Activated gamma-delta T cell treated with anti-CD3 and anti-CD28 coated beads, Interleukin-2, amount 50 U/mL, for 16 hours (primary cell): Measurements from ENCODE around the gene IZUMO1R.
"Not testable (repeated sequence)": the region's sequence is repeated elsewhere in the genome, so short reads cannot be mapped to it uniquely, and the experiment has no call there.

Experiments
- DNase-seq: peaks from one replicate; pipeline ENCODE4 v3.0.0-alpha.2; 2020; ENCODE audit warnings: low read depth

The IZUMO1R gene

DNA sequence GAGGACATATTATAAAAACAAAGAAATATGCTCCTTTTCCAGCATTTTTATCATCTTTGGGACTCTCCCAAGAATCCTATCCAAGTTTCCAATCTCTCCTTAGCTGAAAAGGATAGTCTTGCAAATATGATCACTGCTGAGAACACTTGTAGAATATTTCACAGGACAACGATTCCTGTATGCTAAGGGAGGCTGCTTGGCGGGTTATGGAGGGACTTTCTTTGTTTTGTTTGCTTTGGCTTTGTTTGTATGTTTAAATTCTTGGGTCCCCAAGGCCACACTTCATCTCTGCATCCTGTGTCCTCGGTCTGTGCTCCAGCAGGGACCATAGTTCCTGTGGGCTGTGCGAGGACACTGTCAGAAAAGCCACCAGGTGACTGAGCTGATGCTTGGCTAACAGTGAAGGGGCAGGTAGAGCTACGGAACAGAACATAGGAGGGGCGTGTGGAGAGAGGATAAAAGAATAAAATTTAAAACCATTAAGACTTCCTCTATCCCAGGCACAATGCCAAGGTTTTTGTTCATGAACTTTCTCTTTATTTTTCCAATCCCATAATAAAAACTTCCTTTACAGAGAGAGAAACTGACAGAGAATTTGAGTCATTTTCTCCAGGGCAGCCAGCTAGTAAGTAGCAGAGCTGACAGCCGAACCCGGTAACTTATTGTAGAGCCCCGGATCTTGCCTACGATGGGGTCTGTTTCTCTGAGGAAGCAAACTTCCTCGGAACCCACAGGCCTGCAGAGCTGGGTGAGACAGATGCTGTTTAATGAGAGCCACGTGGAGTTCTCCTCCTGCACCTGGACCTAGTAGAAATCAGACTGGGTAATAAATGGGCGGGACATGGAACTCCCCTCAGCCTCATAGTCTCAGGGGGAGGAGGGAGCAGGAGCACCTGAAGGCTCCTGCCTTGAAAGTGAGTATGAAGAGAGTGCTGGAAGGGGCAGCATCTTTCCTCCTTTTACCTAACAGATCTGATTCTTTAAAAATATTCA is at the start of gene IZUMO1R:
TSS of gene IZUMO1R (plus strand) at position 615 of the 993 bp plus-strand sequence. CDS start 1,057 bp downstream, outside the sequence.
- no peak for DNase-seq

DNA sequence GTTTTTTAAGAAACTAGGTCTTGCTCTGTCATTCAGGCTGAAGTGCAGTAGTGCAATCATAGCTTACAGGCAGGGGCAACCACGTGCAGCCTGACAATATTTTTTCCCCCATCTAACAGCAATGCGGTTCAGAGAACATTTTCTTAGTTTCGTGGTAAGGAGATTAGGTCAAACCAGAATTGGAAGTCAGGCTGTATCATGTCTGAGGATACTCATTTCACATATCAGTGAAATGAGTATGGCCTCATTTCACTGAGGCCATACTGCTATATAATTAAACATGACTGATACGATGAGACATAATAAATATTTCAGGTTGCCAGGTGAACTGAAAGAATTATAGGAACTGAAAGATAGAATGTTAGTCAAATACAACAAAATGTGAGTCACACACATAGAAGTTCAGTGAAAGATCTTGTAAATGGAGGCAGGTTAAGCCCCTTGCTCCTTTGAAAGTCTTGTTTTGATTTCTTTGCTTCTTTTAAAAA is 32.5 kb upstream of the IZUMO1R start:
- DNase-seq, result no peak

DNA sequence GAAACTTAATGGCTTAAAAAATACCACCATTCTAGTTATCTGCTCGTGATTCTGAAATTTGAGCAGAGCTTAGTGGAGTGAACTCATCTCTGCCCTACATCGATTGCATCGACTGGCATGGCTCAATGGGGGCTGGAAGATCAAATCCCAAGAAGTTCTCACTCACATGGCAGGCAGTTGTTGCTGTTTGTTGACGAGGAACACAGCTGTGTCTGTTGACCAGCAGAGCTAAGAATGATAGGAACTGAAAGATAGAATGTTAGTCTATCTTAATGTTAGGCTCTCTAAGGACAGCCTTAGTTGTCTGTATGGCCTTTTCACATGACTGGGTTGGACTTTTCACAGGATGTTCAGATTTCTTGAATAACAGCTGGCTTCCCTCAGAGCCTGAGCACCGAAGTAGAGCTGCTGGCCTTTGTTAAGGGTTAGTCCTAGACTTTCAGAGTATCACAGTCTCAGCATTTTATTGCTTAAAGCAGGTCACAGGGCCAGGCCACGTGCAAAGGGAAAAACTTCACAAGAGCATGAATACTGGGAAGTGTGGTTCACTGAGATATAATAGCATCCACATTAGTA is 31.6 kb upstream of the IZUMO1R start:
- no peak for DNase-seq

DNA sequence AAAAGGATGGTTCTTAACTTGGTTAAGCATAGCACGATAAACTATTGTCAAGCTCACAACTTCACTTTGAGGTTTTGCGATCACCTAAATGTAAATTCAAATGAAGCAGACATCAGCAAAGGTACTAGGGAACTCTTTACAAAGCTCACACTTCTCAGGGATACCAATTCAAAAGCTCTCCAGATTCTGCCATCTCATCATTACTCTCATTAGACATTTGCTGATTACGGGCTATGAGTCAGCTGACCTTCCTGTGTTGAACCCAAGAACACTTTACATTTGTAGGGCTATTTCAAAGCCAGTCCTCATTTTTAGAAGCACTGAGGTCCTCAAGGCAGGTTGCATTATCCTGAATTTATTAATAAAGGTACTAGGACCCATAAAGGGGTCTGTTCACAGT is 28.4 kb upstream of the IZUMO1R start:
- DNase-seq, result no peak

DNA sequence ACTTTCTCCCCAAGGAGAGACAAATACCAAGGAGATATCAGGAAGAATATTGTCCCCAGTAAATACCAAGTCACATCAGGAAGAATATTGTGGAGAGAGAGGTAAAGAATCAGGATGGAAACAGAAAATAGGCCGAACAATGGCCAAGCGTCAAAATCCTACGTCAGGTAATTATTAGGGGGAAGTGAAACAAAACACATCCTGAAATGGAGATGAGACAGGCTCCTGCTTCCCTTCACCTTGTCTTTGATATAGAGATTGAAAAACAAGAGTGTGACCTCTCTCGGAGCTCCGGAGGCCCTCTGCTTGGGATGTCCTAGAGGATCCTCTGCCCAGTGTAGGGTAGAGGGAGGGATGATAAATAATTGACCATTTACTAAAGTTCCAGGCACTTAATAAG is 27.4 kb upstream of the IZUMO1R start:
- DNase-seq, result no peak

DNA sequence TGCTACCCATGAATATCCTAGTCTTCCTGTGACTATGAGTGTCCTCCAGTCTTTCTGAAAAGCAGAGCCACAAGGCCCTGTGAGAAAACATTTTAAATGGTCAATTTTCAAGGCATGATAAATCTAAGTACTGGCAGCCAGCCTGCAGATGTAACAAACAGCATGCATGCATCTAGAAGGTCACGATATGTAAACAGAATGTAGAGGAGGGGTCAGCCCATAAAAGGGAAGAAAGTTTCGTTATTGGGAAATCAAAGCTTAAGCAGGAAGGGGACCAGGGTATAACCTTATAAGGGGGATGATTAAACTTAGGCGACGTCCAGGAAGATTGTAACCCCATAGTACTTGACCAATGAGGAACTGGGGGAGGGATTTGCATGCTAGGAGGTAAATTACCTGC is 26.2 kb upstream of the IZUMO1R start:
- not testable (repeated sequence) for DNase-seq

DNA sequence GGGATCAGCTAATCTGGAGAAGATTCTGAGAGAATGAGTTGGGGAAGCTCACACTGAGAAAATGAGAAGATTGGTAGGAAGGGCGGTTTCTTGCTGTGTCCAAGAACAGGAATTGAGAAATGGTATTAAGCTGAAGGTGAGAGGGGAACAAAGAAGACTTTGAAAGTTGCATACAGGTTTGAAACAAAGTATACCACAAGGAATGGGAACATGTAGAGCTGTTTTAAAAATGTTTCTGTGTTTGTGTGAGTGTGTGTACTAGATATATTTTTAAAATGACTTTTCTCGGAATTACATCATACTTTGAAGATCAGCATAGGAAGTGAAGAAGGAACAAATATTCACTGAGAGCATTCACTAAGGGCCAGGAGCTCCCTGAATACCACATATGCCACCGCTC is 24.4 kb upstream of the IZUMO1R start:
- DNase-seq, result no peak

DNA sequence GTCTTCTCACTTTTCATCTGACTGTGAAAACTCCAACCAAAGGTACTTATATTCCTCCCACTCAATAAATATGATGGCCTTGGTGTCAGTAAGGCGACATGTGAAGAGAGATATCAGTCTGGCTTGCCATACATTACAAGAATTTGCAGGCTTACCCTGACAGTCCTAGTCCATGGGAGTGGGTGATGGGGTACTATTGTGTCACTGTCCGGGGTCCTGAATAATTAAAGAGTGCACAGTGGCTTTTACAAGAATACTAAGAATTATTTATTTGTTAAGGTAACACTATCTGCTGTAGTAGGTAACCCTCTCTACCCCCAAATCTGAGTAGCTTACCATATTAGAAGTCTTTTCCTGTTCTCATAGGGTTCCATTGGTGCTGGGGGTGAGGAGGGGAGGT is 23.1 kb upstream of the IZUMO1R start:
- DNase-seq, result no peak

DNA sequence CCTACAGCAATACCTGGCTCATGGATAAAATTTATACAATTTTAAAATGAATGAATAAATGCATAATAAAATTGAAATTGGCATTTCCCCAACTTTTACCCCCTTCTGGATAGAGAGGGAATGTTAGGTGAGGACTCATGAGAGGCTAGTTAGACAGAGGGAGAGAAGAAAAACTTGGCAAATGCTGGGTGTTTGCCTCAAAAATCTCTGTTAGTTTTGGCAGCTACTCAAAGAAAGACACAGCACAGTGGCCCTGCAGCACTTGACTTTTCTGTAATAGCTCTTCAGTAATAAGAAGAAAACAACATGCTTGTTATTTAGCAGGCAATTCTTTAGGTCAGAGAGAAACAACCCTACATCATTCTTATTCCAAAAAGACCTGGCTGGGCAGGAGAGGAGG is 20.7 kb upstream of the IZUMO1R start:
- DNase-seq, result no peak

DNA sequence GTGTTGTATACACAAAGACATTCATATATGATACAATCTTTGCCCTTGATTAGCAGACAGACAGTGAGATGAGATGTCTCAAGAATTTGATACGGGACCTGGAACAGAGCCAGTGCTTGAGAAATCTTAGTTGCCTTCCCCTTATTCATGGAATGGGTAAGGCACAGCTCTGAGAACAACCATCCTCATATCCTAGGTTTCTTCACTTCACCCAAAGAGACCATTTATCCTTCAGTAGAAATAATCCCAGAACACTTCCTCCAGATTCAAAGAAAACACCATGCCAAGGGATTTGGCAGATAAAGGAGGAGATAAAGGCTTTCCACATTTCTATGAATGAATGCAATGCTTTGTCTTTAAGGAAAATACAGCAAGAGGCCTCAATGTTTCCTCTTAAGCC is 8.8 kb upstream of the IZUMO1R start:
- DNase-seq, result no peak

DNA sequence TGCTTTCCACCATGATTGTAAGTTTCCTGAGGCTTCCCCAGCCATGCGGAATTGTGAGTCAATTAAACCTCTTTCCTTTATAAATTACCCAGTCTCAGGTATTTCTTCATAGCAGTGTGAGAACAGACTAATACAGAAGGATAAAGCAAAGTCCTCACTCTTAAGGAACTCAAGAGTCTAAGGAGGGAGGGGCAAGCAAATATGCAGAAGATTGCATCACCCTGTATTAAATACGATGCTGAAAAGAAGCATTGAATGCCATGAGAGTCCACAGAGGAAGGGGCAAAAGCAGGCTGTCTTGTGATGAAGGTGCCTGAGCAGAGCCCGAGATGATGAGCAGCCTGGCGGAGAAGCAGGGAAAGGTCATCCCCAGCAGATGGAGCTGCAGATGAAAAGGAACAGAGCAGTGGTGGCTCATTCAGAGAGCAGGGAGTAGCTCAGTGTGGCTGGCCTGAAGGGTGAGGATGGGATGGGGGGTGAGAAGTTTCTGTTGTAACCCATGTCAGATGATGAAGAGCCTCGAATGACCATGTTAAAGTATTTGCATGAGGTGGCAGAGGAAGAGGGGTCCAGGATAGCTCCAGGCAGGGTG is 6.3 kb upstream of the IZUMO1R start:
- no peak for DNase-seq

DNA sequence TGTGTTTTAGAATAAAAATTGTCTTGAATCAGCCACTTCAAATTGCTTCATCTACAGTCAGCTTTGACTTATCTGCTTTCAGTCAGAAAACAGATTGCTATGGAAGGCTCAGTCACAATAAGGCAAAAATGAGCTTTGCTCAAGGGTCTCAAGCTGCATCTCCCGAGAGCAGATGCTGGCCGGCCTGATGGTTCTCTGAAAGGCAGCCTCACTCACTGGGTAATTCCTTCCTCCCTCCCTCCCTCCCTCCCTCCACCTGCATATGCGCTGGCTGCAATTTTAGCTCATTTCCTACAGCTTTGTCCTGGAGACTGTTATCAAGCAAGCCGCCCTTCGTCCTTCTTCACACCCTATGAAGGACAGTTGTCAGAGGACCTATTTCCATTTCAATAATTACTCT is 1.6 kb upstream of the IZUMO1R start:
- no peak for DNase-seq

DNA sequence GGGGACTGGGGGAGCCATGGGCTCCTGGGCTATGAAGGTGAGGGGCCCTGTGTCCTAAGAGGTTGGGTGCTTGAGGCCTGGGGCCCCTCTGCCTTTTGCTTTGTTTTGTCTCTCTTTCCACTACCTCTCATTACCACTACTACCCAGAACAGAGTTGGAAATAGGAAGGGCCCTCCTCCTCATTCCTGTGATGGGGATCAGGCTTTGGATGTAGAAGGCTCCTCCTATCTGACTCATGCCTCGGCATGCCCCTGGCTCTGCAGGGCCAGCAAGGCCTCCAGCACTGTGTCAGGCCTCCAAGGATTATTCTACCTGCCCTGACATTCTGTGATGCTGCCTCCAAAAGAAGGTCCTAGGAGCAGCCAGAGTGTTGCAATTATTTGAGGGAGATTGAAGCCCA is 766 bp downstream of the IZUMO1R start:
- no peak for DNase-seq

DNA sequence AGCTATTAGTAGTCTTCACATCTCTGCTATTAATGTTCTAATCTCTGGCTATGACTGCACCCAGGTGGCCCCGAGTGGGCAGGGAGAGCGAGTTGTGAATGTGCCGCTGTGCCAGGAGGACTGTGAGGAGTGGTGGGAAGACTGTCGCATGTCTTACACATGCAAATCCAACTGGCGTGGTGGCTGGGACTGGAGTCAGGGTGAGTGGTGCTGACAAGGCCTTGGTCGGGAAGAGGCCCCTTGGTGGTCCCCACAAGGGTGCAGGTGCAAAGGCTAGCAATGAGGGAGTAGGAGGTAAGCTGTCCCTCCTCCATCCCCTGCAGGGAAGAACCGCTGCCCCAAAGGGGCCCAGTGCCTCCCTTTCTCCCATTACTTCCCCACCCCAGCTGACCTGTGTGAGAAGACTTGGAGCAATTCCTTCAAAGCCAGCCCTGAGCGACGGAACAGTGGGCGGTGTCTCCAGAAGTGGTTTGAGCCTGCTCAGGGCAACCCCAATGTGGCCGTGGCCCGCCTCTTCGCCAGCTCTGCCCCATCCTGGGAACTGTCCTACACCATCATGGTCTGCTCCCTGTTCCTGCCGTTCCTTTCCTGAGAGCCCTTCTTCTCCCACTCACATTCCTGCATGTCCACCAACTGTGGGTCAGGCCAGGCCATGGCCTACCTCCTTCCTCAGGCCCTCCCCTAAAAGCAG is 2.9 kb downstream of the IZUMO1R start:
- no peak for DNase-seq

DNA sequence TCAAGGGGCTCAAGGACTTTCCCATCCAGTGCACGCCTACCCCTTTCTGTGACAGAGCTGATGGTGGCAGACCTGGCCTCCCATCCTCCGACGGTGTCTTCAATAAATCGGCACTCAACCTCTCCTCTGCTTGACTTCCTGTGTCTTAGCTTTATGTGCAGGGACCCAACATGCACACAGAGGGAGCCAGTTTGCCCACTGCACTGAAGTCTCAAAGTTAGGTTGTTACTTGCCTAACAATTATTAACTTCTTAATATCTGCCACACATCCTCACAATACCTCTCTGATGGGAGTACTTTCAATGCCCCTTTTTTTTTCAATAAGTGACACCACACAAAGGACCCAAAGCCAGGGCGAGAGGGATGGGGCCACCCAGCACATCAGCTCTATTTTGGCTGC is 3.6 kb downstream of the IZUMO1R start:
- DNase-seq, result no peak

DNA sequence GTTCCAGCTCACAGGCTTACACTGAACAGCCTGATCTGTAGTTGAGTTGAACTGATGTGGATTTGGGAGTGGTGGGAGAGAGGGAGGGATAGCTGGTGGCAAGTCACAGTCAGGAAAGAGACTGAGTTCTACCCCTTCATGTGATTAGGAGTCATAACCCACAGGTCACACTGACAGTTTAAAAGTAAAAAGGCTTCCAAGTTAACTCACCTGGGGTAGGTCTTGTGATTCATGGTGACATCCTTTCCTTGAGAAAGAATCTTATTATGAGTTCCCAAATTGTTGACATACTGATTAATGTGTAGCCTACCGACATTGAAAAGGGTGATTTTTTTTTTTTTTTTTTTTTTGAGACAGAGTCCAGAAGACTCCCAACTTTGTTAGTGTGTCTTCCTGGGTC is 5.4 kb downstream of the IZUMO1R start:
- DNase-seq, result no peak

DNA sequence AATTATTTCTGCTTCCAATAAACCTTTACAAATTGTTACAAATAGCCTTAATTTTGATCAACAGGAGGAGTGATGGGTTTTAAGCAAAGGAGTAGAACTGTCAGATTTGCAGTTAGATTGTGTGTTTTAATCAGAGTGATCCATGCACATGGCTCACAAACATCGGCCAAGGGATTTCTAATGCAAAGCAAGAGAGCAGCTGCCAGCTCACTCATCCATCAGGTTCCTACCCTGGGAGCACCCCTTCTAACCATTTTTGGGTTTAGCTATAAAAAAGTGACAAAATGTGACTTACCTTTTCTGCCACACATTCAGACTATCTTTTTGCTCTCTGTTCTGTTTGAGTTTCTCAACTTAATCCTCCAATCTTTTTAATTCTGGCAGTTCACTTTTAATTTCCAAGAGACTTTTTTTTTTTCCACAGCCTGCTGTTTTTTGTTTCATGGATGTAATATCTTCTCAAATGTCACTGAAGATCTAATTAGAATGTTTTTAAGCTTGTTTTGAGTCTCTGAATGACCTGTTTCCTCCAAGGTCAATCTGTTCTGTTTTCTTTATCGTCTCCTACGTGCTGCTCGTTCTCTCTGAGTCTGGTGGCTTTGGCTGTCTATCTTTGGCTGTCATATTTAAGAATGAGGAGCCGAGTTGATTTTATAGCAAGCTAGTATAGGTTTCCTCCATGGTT is 6.0 kb downstream of the IZUMO1R start:
- DNase-seq, result no peak

DNA sequence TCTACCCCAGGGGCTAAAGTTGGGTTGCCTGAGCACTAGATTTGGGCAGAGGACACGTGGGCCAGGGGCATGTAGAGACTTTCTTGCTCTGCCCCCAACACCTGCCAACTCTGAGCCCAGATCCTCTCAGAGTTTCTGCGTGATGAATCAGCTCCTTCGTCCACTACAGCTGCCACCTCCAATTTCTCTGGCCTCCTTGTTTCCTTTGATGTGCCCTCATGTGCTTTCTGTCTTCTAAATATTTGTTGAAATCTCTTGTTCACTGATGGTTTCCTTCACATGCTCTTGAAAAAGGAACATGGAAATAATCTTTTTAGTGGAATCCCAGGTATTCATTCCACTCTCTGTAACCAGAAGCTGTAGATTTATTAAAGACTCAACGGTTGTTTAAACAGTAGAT is 8.0 kb downstream of the IZUMO1R start:
- no peak for DNase-seq

DNA sequence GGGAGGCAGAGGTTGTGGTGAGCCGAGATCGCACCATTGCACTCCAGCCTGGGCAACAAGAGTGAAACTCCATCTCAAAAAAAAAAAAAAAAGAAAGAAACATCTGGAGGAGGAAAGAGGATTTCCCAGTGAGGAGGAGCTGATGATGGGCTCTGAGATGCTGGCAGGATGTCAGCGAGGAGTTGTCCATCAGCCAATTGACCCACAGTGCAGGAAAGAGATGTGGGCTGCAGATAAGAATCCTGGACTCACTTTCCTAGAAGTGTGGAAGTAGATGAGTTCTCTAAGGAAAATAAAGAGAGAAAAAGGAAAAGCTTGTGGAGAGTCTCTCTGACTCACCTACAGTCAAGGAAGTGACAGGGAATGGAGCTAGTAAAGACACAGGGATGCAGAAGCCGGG is 9.7 kb downstream of the IZUMO1R start:
- no peak for DNase-seq

DNA sequence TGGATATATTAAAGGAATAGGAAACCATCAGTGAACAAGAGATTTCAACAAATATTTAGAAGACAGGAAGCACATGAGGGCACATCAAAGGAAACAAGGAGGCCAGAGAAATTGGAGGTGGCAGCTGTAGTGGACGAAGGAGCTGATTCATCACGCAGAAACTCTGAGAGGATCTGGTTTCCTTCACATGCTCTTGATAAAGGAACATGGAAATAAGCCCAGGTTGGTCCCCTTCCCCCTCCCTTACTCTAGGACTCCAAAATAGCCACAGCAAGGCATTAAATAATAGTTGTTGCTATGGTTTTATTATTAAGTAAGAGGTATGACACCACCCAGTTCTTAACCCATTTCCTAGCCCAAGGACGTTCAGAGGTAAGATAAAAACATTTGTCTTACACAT is 11.3 kb downstream of the IZUMO1R start:
- no peak for DNase-seq

DNA sequence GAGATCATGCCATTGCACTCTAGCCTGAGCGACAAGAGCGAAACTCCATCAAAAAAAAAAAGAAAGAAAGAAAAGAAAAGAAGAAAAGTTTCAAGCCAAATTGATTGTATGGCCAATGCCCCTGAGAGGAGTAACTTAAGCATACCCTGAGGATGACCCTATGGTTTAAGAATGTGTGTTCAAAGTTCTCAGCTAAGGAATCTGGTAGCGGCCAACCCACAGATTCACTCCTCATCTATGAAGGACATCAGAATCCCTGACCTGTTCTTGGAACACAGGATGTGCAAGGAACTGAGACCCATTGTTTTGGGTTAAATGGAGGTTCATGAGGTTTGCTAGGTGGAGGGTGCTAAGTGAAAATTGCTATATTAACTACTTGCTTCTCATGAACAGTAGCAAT is 18.1 kb downstream of the IZUMO1R start:
- no peak for DNase-seq

DNA sequence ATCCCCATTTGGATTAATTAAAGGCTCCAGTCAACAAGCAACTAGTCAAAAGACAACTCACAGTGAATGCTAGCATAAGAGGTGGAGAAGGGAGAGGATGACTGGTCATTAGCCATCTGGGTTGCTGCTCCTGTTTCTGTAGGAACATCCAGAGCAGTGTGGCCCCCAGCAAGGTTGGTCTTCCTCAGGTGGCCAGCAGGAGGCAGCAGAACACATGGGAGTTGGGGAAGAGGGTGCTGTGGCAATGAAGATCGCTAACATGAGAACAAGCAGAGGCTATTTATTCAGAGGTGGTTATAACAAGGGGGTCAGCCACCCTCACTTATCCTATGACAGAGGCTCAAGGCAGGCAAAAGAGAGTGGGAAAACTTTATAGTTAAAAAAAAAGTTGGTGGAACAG is 21.3 kb downstream of the IZUMO1R start:
- no peak for DNase-seq
